ENCODE data around the gene SLC29A4. TPM values are rescaled to one million over a fixed set of nuclear protein-coding genes. Genes with fewer than 3 reads are reported as not detected.

Gene SLC29A4
- total and polyA plus RNA-seq, 2 of the 8 experiments (the other 6 are each of a cell fraction or from before 2014, with no cell fraction given) = 6.9 to 15.1 TPM

GRCh38 chr7:5296611-5297226 lies 14.0 kb downstream of the SLC29A4 start:
- FAIRE-seq = no peak
- H3K23ac ChIP-seq (ENCODE audit: insufficient read length) = no peak overlapping the region
- CTCF ChIA-PET (ENCODE audit: partially characterized antibody) = interaction anchor here (1.5 to 2.8 kb wide), 3 partner anchors 12 to 56 kb away, joined by 3 to 12 read pairs (median 11); no protein-coding TSS in a partner anchor
- no peak overlapping the region for H3K14ac ChIP-seq (ENCODE audit: insufficient read length)
- H3K27me3 ChIP-seq (replicated peaks in 1 of 4; ENCODE audit: control insufficient read depth in 3 of 4, extremely low read depth in 1 of 4, insufficient read depth in 3 of 4, low read length in 3 of 4) = peaks cover 0 to 12% (median 5%) of the 10 kb centered on the region in 4 experiments; a peak in 2 of 7 replicates
- peak overlapping the region; percentile 69 to 72 for H3K4me2 ChIP-seq (ENCODE audit: insufficient read depth in 1 of 2, low read depth in 2 of 2, low read length in 2 of 2)
- no peak overlapping the region for H4K91ac ChIP-seq (replicated peaks; ENCODE audit: insufficient read length, low read length)
- DNase-seq (ENCODE audit: low read depth in 1 of 2, low spot score in 2 of 2) = peak; percentile 72 to 95
- H3K36me3 ChIP-seq (ENCODE audit: control insufficient read depth in 2 of 4, insufficient read depth in 4 of 4, low read length in 3 of 4) = no peaks in the 10 kb centered on the region
- WGBS, 2 experiments (ENCODE audit: extremely low coverage in 1 of 2, insufficient coverage in 1 of 2, insufficient read length in 1 of 2, insufficient replicate concordance in 2 of 2, low coverage in 1 of 2, low lambda C conversion rate in 2 of 2, missing lambda C conversion rate in 1 of 2) = 12% methylated on average over 19 of the region's 48 CpGs; no CpG with 5 or more reads in 1 of the 2 experiments
- no peak overlapping the region for H2BK5ac ChIP-seq (ENCODE audit: low read depth, low read length)
- H4K5ac ChIP-seq (ENCODE audit: insufficient read length, low read depth, low read length) = peak overlapping the region; percentile 16
- no peaks in the 10 kb centered on the region for H3K9me3 ChIP-seq (ENCODE audit: insufficient read depth in 2 of 2, low read depth in 1 of 2, low read length in 1 of 2)
- no peaks in the 10 kb centered on the region for H3K79me1 ChIP-seq (ENCODE audit: low read depth, low read length)
- POLR2A ChIA-PET (ENCODE audit: partially characterized antibody) = interaction anchor here (0.7 to 2.0 kb wide), 2 partner anchors 11 to 107 kb away, joined by 3 to 10 read pairs; partner anchors contain the start of gene WIPI2
- no peak overlapping the region for H2BK20ac ChIP-seq (ENCODE audit: low read length)
- peaks cover 8% of the 10 kb centered on the region; the same call in 1 of the 2 replicates for H3K23me2 ChIP-seq (ENCODE audit: low read depth, low read length)
- no peak overlapping the region for H3K4ac ChIP-seq (replicated peaks; ENCODE audit: insufficient read length, low read depth, low read length)
- H3K27ac ChIP-seq (ENCODE audit: low read depth, low read length) = no peak overlapping the region
- H3K9ac ChIP-seq (replicated peaks in 1 of 4; ENCODE audit: extremely low read depth in 1 of 4, low read depth in 3 of 4, low read length in 3 of 4) = no peak overlapping the region
- no peak overlapping the region for H3K18ac ChIP-seq (ENCODE audit: extremely low read depth, low read length)
- no peaks in the 10 kb centered on the region for H4K20me1 ChIP-seq (replicated peaks in 1 of 2; ENCODE audit: control insufficient read depth in 1 of 2, insufficient read depth in 2 of 2, low read length in 2 of 2)
- peak overlapping the region; percentile 87; the same call in 1 of the 2 replicates for H2AFZ ChIP-seq (ENCODE audit: low read length)
- H2BK120ac ChIP-seq (replicated peaks; ENCODE audit: low read depth, low read length) = no peak overlapping the region
- H2BK12ac ChIP-seq (ENCODE audit: low read depth, low read length) = no peak overlapping the region
- H4K8ac ChIP-seq (ENCODE audit: extremely low read depth, insufficient read depth, low read length) = 0 out of 2 replicates have a peak overlapping the region, but pooled peaks have one; percentile 4
- H3K56ac ChIP-seq (replicated peaks; ENCODE audit: insufficient read length, low read depth, low read length) = no peak overlapping the region
- no peaks in the 10 kb centered on the region for H3K79me2 ChIP-seq (ENCODE audit: control insufficient read depth in 1 of 2, insufficient read depth in 2 of 2, low read length in 2 of 2)
- H3K4me3 ChIP-seq (ENCODE audit: extremely low read depth in 1 of 4, insufficient read depth in 2 of 4, low read depth in 3 of 4, low read length in 4 of 4) = peak overlapping the region in 2 of 4 experiments; percentile 41 to 77; a peak in 4 of 8 replicates
- H3K4me1 ChIP-seq (replicated peaks in 1 of 4; ENCODE audit: control insufficient read depth in 3 of 4, insufficient read depth in 4 of 4, low read length in 3 of 4) = peaks cover 0 to 13% (median 3%) of the 10 kb centered on the region in 4 experiments; a peak in 3 of 7 replicates
- H2AK5ac ChIP-seq (ENCODE audit: low read depth, low read length) = no peak overlapping the region
- H2BK15ac ChIP-seq (ENCODE audit: low read length) = no peak overlapping the region; the same call in 1 of the 2 replicates
- TF ChIP-seq EGR1 (IDR thresholded peaks at IDR 0.05; ENCODE audit: borderline replicate concordance, low read depth, low read length) (no peak), E2F6 (IDR thresholded peaks at IDR 0.05) (peak; percentile 88), TBP (IDR thresholded peaks at IDR 0.05; ENCODE audit: low read depth, low read length) (no peak), RBBP5 (IDR thresholded peaks at IDR 0.05; ENCODE audit: borderline replicate concordance, low read depth, low read length) (no peak), NRF1 (IDR thresholded peaks at IDR 0.05; ENCODE audit: low read depth, low read length) (no peak), CBX5 (IDR thresholded peaks at IDR 0.05; ENCODE audit: low read depth, low read length) (no peak), CHD1 (IDR thresholded peaks at IDR 0.05; ENCODE audit: low read depth, low read length) (no peak), SAP30 (IDR thresholded peaks at IDR 0.05; ENCODE audit: insufficient read depth, insufficient replicate concordance, low read length) (no peak), CREB1 (IDR thresholded peaks at IDR 0.05) (0 out of 2 replicates have a peak, but pooled peaks have one; percentile 8)
- TF ChIP-seq, protein P1, sequence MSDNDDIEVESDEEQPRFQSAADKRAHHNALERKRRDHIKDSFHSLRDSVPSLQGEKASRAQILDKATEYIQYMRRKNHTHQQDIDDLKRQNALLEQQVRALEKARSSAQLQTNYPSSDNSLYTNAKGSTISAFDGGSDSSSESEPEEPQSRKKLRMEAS (IDR thresholded peaks at IDR 0.05) = peak; percentile 92
